ENCODE data around the gene RER1.

RER1 gene

GRCh38 chr1:2376931-2377672, 14.5 kb upstream of the RER1 start:
- no peak for DNase-seq

GRCh38 chr1:2377751-2378440, 13.7 kb upstream of the RER1 start:
- DNase-seq = no peak

DNA sequence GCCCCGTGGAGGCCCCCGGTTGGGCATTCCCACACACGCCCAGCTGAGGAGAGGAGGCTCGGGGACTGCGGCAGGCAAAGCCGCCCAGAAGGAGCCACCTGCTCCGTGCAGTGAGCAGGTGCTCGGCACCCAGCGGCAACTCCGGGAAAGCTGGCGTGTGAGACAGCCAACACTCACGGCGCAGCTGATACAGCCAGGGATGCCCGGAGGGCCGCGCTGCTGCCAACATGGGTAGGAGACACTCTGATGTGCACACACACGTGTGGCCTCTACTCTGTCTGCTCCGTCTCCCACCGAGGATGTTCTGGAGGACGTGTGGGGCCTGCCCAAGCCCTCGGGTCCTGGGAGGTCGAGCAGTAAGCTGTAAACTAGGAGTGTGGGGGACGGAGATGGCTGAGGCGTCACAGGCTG, 13.2 kb upstream of the RER1 start:
- DNase-seq = no peak

DNA sequence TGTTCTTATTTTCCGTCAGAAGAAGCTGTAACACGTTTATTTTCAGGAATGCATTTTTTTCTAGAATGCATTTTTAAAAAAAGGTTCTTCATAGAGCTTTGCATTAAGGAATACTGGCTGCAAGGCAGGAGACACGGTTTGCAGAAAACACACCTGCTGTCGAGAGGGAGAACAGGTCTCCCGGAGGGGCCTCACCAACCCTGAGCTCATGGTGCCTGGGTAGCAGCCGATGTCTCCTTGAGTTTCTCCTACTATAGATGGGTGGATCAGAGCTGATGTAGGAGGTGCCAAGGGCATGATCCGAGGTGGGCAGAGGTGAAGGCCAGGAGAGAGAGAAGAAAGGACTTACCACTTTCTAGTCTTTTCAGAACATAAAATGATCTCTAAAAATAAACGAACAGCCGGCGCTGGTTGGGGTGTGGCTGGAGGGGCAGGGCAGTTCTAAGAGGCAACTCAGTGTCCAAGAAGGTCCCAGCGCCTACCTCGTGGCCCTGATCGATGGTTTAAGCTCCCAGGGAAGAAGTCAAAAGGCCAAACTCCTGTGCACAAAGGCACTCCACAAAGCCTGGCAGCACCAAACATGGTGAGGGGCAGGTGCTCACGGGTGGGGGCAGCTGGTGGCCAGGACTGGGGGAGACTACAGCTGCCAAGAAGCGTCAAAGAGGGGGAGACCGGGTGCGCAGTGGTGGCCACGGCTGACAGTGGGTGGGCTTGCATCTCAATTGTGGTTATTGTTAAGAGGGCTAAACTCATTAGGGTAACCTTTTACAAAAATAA, 12.5 kb upstream of the RER1 start:
- no peak for DNase-seq

- DNase-seq = no peak
Measured at GRCh38 chr1:2379733-2380404, 11.8 kb upstream of the RER1 start.

DNA sequence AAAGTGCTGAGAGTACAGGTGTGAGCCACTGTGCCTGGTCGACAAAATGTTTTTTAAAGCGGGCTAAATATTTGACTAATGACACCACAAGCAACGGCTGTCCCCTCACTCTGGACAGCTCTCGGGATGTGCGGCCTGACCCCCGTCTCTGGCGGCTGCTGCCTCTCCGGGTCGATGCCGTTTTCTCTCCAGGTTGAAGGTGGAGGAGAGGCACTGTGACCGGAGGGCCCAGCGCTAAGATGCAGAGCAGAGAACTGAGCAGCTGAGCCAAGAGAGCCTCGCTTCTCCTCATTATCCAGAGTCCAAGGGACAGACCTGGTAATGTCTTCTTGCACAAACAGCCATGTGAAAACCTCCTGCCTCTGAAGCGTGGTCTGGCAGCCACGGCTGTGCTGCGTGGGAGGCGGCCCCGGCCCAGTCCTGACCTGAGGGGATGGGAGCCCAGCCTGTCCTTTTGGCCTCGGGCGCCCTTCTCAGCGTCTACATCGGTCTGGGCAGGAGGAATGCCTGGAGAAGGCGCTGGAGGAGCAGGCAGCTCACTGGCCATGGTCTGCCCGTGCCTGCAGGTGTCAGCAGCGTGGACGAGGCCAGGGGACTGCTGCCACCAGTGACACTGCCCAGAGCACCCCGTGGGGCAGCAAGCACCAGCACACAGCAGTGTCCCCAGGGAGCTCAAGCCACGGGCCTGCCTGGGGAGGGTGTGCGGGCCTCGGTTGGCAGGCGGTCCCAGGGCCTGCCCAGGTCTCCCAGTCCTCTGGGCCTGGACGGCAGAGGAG, 10.6 kb upstream of the RER1 start:
- DNase-seq = no peak

- peak; percentile 81 for DNase-seq
Measured at GRCh38 chr1:2381741-2382620, 9.7 kb upstream of the RER1 start.

- DNase-seq = peak; percentile 41
Measured at GRCh38 chr1:2382621-2383361, 8.8 kb upstream of the RER1 start.

DNA sequence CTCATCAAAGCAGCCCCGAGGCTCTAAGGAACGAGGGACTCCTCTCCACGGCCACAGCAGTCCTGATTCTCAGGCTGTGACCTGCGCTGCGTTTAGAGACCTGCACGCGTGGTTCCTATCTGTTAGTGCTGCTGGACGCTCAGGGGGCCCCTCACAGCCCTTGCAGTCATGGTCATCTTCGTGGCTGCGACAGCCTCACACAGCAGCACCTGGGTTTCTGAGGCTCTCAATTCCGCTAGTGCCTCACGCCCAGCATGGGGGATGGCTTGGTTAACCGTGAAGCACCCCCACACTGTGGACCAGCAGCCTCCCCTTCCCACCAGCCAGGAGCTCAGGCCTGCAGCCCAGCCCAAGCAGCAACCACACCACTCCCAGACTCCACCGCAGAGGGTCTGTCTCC, 8.1 kb upstream of the RER1 start:
- no peak for DNase-seq

DNA sequence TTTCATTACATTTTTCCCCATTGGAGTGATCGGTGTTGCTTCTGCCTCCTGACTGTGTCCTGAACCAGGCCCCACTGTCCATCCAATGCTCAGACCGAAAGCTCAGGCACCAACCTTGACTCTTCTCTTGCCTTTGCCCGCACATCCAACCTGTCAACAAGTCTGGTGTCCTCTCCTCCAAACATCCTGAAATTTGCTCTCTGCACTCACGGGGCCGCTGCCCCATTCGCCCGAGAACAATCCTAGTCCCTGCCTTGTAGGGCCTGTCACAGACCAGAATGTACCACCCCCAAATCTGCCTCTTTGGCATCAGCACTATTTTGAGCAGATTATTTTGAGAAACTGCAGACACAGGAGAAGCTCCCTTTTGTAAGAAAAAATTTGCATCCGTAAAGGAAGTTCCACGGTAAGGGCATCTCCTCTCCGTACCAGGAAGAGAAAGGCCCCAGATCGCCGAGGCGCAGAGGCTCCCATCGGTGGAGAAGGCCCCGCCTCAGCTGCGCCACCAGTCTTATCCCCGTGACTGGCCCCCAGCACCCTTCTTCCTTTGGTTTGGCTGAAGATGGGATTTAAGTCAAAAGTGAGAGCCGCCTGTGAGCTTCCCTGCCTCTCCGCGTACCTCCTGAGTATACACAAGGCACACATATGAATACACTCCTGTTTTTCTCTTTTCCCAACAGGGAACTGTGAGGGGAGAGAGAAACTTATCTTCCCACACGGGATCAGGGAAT, 7.3 kb upstream of the RER1 start:
- no peak for DNase-seq

DNA sequence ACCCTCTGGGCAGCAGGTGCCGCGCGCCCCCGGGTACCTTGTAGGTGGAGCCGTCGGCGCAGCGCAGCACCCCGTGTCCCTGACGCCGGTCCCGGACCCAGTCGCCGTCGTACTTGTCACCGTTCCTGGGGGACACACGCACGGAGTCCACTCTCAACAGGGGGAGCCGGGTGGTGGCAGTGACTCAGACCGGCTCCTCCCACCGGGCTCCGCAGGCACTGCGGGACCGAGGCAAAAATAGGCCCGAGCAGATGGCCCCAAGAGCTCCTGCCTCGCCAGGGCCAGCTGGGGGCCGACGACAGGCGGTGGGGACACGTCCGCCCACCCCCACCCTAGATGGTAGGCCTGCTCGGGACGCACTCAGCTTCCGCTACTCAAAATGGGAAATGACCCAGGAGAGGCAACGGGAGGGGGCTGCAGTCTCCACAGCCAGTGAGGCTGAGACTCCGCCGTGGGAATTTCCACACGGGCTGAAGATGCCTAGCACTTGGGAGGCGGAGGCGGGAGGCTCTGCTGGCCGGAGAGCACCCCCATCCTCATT, 6.6 kb upstream of the RER1 start:
- DNase-seq = no peak

- DNase-seq = no peak
Measured at GRCh38 chr1:2385606-2386280, 5.9 kb upstream of the RER1 start.

DNA sequence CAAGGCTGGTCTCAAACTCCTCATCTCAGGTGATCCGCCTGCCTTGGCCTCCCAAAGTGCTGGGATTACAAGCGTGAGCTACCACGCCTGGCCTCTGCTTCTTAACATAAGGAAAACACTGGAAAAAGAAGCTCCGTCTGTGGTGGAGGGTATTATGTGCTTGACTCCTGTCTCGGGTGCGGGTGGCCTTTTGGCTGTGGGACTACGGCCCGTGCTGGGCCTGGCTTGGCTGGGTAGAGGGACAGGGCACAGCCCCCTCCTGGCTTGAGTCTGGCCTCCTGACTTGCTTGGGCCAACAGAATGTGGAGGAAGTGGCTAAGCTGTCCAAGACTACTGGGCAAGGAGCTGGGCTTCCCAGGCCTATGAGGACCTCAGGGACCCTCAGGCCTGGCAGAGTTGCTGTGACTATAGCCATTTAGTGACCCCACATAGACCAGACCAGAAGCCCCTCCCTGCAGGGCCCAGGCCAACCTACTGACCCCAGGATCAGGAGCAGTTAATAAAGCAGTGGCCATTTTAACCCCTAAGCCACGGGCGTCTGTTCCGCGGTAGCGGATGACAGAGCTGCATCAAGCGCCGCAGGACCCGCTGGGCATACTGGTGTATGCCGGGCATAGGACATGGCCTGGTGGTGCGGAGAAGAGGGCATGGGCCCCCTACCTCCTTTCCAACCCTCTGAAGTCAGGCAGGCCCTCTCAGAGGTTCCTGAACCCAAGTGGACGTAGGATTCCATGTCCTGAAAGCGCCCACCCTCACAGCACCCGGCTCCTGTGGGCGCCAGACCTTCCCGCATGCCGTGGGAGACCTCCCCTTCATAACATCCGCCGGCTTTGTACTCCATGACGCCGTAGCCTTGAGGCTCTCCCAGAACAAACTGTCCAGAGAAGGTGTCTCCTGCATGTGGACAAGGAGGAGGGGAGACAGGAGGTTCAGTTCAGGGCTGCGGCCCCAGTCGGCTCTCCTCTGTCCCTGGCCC, 4.7 kb upstream of the RER1 start:
- no peak for DNase-seq

GRCh38 chr1:2388004-2388913, 3.4 kb upstream of the RER1 start:
- no peak for DNase-seq

DNA sequence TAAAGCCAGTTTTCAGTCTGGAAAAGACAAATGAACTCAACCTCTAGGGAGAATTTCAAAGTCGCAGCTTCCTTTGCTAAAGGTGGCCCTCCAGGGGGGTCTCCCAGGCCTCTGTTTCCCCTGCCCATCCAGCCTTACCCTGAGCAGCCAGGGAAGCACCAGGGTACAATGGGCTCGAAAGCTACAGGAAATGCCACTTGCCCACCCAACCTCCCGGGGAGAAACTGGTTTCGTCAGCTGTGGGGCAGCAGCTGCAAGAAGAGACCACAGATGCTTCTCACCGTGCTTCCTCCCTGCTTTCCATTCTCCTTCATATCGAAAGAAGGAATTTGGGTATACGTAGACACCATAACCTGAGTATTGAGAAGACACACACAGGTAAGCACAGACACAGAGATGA, 2.0 kb upstream of the RER1 start:
- no peak for DNase-seq

GRCh38 chr1:2391931-2392509, 379 bp downstream of the RER1 start:
- no peak for DNase-seq

Data from activated CD4-positive, alpha-beta T cell treated with anti-CD3 and anti-CD28 coated beads, Interleukin-2, Interleukin-6, amounts not matched to agents 100 ng/mL and 50 ng/mL, durations not matched to agents 16 hours and 8 hours (primary cell).